ENCODE measurements around the gene MAMLD1.

MAMLD1 gene

DNA sequence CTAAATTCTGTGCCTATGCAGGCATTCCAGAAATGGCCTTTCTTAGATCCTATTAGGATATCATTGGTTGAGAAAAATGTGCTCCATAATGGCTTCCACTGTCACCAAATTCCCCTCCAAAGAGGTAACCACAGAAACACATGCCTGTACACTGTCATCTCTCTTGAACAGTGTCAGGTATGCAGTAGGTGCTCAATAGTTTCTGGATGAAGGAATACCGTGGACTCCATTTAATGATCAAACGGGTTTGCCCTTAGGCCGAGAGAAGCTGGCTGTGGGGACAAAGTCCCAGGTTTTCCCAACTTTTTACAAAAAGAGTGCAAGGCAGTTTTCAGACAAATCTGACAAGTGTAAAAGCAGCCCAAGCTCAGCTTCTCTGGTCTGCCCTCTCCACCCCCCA, 188.8 kb downstream of the MAMLD1 start:
- Histone ChIP-seq H3K4me2 (ENCODE audit: low read length) (no peak overlapping the region), H3K27ac (ENCODE audit: low read depth, low read length) (no peak overlapping the region), H3K36me3 (ENCODE audit: control insufficient read depth, low read length) (no peaks in the 10 kb centered on the region), H3K9me2 (replicated peaks; ENCODE audit: control insufficient read depth, low read length) (no peaks in the 10 kb centered on the region), H3K27me3 (ENCODE audit: control insufficient read depth, low read length) (no peaks in the 10 kb centered on the region), H3K4me1 (ENCODE audit: control insufficient read depth, low read length) (peaks cover 12% of the 10 kb centered on the region), H3K79me2 (ENCODE audit: control insufficient read depth, low read length) (no peaks in the 10 kb centered on the region), H3K9me3 (ENCODE audit: control insufficient read depth, insufficient read depth, low read length) (no peaks in the 10 kb centered on the region), H3F3A (ENCODE audit: control insufficient read depth, insufficient read depth) (no peaks in the 10 kb centered on the region), H3K4me3 (ENCODE audit: low read length) (no peak overlapping the region), H4K20me1 (ENCODE audit: control insufficient read depth, insufficient read depth, low read depth, low read length) (no peaks in the 10 kb centered on the region)
- TF ChIP-seq, protein P1, sequence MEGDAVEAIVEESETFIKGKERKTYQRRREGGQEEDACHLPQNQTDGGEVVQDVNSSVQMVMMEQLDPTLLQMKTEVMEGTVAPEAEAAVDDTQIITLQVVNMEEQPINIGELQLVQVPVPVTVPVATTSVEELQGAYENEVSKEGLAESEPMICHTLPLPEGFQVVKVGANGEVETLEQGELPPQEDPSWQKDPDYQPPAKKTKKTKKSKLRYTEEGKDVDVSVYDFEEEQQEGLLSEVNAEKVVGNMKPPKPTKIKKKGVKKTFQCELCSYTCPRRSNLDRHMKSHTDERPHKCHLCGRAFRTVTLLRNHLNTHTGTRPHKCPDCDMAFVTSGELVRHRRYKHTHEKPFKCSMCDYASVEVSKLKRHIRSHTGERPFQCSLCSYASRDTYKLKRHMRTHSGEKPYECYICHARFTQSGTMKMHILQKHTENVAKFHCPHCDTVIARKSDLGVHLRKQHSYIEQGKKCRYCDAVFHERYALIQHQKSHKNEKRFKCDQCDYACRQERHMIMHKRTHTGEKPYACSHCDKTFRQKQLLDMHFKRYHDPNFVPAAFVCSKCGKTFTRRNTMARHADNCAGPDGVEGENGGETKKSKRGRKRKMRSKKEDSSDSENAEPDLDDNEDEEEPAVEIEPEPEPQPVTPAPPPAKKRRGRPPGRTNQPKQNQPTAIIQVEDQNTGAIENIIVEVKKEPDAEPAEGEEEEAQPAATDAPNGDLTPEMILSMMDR (IDR thresholded peaks at IDR 0.05; ENCODE audit: low read depth, low read length, poor library complexity, severe bottlenecking): no peak
- no peak for TF ChIP-seq EZH2phosphoT487 (IDR thresholded peaks at IDR 0.05; ENCODE audit: borderline replicate concordance, low read length)

DNA sequence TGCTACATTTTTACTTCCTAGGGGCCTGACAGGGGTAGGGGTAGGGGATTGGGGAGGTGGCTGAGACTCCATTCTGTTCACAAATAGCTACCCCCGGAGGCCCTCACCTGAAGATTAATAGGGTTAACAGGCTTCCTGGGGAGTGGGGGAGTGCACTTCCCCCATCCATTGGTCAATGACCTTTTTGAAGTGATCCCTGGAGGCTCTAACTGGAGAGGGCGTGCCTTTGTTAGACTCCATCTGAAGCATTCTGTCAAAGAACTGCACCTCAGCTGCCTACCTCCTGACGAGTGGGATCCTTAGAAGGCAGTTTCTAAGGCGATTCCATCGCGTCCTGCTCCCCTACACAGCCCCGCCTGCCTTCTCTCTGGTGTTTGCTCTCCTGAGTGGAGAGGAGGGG, 195.3 kb downstream of the MAMLD1 start:
- Histone ChIP-seq H3K9me3 (ENCODE audit: control insufficient read depth, insufficient read depth, low read length) (no peaks in the 10 kb centered on the region), H4K20me1 (ENCODE audit: control insufficient read depth, insufficient read depth, low read depth, low read length) (no peaks in the 10 kb centered on the region), H3K4me1 (ENCODE audit: control insufficient read depth, low read length) (no peaks in the 10 kb centered on the region), H3K9me2 (replicated peaks; ENCODE audit: control insufficient read depth, low read length) (no peaks in the 10 kb centered on the region), H3K36me3 (ENCODE audit: control insufficient read depth, low read length) (no peaks in the 10 kb centered on the region), H3K4me2 (ENCODE audit: low read length) (no peak overlapping the region), H3K79me2 (ENCODE audit: control insufficient read depth, low read length) (no peaks in the 10 kb centered on the region), H3K4me3 (ENCODE audit: low read length) (no peak overlapping the region), H3K27ac (ENCODE audit: low read depth, low read length) (no peak overlapping the region), H3K27me3 (ENCODE audit: control insufficient read depth, low read length) (no peaks in the 10 kb centered on the region), H3F3A (ENCODE audit: control insufficient read depth, insufficient read depth) (no peaks in the 10 kb centered on the region)
- TF ChIP-seq, protein P1 (IDR thresholded peaks at IDR 0.05; ENCODE audit: low read depth, low read length, poor library complexity, severe bottlenecking): no peak
- no peak for TF ChIP-seq EZH2phosphoT487 (IDR thresholded peaks at IDR 0.05; ENCODE audit: borderline replicate concordance, low read length)
